Adrenal gland (tissue), 5 donors: ENCODE results near the gene MSANTD1.

ENCODE experiments used
- POLR2A ChIP-seq, 2 donors: fragments of 450-650 bp; IDR thresholded peaks; one replicate each; pipeline ENCODE4 v1.6.1; 2017; ENCODE audit warnings: antibody characterized with exemption in 2 of 2, mild to moderate bottlenecking in 2 of 2, moderate library complexity in 1 of 2
- TF ChIP-seq, protein P1 (sequence below), 6 experiments: fragments of 450-650 bp in 4 of 6; fragments of 200-600 bp in 2 of 6; sonication (generic) in 1 of 6; IDR thresholded peaks; 1 replicate in 5 of 6; 2 replicates in 1 of 6; pipeline versions ENCODE4 v1.5.1 to v1.8.0; 2016 to 2021; ENCODE audit warnings: antibody characterized with exemption in 6 of 6, mild to moderate bottlenecking in 2 of 6, moderate library complexity in 1 of 6
- donor health status: DM: no; HTN: no; CAD: no.

DNA sequence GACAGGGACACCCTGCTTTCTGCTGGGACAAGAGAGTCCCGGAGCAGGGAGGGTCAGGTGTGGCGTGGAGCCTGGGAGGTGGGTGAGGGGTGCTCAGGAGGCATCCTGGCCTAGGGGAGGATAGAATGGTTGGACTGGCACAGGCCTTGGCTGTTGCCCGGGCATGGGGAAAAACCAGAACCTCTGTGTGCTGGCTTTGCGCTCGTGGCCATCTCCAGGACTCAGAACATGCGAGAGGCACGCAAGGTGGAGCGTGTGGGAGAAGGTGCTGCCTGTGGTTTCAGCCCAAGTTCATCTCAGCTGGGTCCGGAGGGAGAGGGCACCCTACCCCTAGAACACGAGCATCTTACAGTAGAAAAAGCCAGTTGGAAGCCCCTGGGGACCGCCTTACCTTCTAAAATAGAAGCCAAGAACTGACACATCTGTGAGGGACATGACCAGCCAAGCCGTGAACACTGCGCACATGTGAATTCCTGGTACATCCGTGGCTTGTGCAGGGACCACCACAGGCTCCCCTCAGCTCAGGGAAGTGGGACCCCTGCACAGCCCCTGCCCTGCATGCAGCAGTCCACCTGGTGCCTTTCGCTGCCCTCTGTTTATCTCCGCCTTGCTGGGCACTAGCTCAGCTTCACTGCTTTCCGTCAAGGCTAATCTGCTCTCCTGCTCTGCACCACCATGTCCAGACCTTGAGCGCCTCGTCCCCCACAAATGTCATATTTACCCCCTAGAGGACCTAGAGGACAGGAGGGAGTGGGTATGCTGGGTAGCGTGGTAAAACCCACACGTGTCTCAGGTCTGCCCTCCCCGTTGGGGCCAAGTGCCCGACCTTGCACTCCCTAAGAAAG, 13.5 kb downstream of the MSANTD1 start:
- TF ChIP-seq, protein P1, sequence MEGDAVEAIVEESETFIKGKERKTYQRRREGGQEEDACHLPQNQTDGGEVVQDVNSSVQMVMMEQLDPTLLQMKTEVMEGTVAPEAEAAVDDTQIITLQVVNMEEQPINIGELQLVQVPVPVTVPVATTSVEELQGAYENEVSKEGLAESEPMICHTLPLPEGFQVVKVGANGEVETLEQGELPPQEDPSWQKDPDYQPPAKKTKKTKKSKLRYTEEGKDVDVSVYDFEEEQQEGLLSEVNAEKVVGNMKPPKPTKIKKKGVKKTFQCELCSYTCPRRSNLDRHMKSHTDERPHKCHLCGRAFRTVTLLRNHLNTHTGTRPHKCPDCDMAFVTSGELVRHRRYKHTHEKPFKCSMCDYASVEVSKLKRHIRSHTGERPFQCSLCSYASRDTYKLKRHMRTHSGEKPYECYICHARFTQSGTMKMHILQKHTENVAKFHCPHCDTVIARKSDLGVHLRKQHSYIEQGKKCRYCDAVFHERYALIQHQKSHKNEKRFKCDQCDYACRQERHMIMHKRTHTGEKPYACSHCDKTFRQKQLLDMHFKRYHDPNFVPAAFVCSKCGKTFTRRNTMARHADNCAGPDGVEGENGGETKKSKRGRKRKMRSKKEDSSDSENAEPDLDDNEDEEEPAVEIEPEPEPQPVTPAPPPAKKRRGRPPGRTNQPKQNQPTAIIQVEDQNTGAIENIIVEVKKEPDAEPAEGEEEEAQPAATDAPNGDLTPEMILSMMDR (IDR thresholded peaks at IDR 0.05) = no peak
- TF ChIP-seq POLR2A (IDR thresholded peaks at IDR 0.05) = no peak
